Body of pancreas (tissue), 4 donors: ENCODE measurements around the gene SELENOF. TPM values are rescaled to one million over a fixed set of nuclear protein-coding genes. Genes with fewer than 3 reads are reported as not detected.
A peak's percentile ranks its signal among the peaks of the same experiment; 100 is the strongest.

ENCODE experiments used
- ATAC-seq: fragments of 150-250 bp; one replicate; pipeline ENCODE4 v1.9.1; 2016
- DNase-seq, 4 donors: peaks; one replicate each; pipeline ENCODE4 v3.0.0-alpha.2; 2019
- H3K27ac ChIP-seq, 4 donors: fragments of 200-600 bp; sonication (generic); 1 replicate in 3 of 4; 2 replicates in 1 of 4; pipeline versions ENCODE4 v1.5.1 to v1.6.1; 2016 to 2019; ENCODE audit warnings: mild to moderate bottlenecking in 1 of 4, mixed read lengths in 1 of 4, moderate library complexity in 1 of 4
- H3K27me3 ChIP-seq, 2 donors: fragments of 200-600 bp; sonication (generic); one replicate each; pipeline ENCODE4 v1.6.0; 2016; ENCODE audit warnings: mild to moderate bottlenecking in 1 of 2
- H3K36me3 ChIP-seq, 2 donors: fragments of 200-600 bp; sonication (generic); replicated peaks in 1 of 2; 2 replicates each; pipeline ENCODE4 v1.5.1; 2016; ENCODE audit warnings: low read depth in 2 of 2; ENCODE audit not compliant: insufficient read depth in 1 of 2
- H3K4me1 ChIP-seq: fragments of 200-600 bp; sonication (generic); one replicate; pipeline ENCODE4 v1.6.0; 2016
- H3K4me3 ChIP-seq, 2 donors: fragments of 200-600 bp; sonication (generic); 1 replicate in 1 of 2; 2 replicates in 1 of 2; pipeline ENCODE4 v1.5.1; 2016 to 2019
- H3K9me3 ChIP-seq, 3 donors: fragments of 200-600 bp; sonication (generic); 1 replicate in 2 of 3; 2 replicates in 1 of 3; pipeline ENCODE4 v1.5.1; 2016
- CTCF ChIP-seq, 7 experiments: fragments of 450-650 bp in 4 of 7; fragments of 200-600 bp in 3 of 7; sonication (generic) in 3 of 7; IDR thresholded peaks; one replicate each; pipeline ENCODE4 v1.5.1; 2016 to 2019; ENCODE audit warnings: antibody characterized with exemption in 7 of 7
- POLR2A ChIP-seq, 3 donors: fragments of 450-650 bp; IDR thresholded peaks; one replicate each; pipeline ENCODE4 v1.6.1; 2016; ENCODE audit warnings: antibody characterized with exemption in 3 of 3, mild to moderate bottlenecking in 2 of 3
- WGBS, 2 donors: methylation state at CpG; one replicate each; pipeline ENCODE4 v1.1.5; 2017; 5-methylcytosine and 5-hydroxymethylcytosine counted together
- intact Hi-C: fragments of 100-400 bp; cut with DNase I; formaldehyde crosslinking; loops from one replicate; pipeline ENCODE4 v1.15.1; 2023
- total RNA-seq, 2 donors: library from RNA; depleted of rRNA; stranded (reverse); fragments of >200 nt; gene quantifications; one replicate each; pipeline ENCODE4 v1.1.0, GENCODE V29; 2016

SELENOF gene
- total RNA-seq, 2 donors from 2014 or later, result 67.6 to 70.0 TPM

- H3K27me3 ChIP-seq, result no peaks in the 10 kb centered on the region
Observed at GRCh38 chr1:86826856-86827255, 87.1 kb downstream of the SELENOF start.

GRCh38 chr1:86825319-86825718, 88.6 kb downstream of the SELENOF start:
- H3K27me3 ChIP-seq, result no peaks in the 10 kb centered on the region
- DNase-seq, result no peak
- TF ChIP-seq POLR2A (IDR thresholded peaks at IDR 0.05) (no peak), CTCF (IDR thresholded peaks at IDR 0.05) (no peak)
- no peak overlapping the region for H3K4me3 ChIP-seq
- 58 to 72% methylated on average over 2 of the region's 2 CpGs for WGBS, 2 donors
- H3K4me1 ChIP-seq, result no peaks in the 10 kb centered on the region
- ATAC-seq, result no peak
- no peaks in the 10 kb centered on the region for H3K9me3 ChIP-seq
- intact Hi-C loops, result loop anchor here (5.0 kb wide), 1 partner anchor 257 kb away; no protein-coding TSS in a partner anchor
- no peaks in the 10 kb centered on the region for H3K36me3 ChIP-seq
- H3K27ac ChIP-seq, result no peak overlapping the region

More at GRCh38 chr1:86826856-86827255, 87.1 kb downstream of the SELENOF start:
- no peak overlapping the region for H3K27ac ChIP-seq
- DNase-seq, result no peak
- intact Hi-C loops, result loop anchor here (5.0 kb wide), 1 partner anchor 255 kb away; no protein-coding TSS in a partner anchor
- H3K4me3 ChIP-seq, result no peak overlapping the region
- no peak for ATAC-seq
- H3K9me3 ChIP-seq, result no peaks in the 10 kb centered on the region
- H3K4me1 ChIP-seq, result no peaks in the 10 kb centered on the region
- TF ChIP-seq CTCF (IDR thresholded peaks at IDR 0.05) (no peak), POLR2A (IDR thresholded peaks at IDR 0.05) (no peak)
- H3K36me3 ChIP-seq, result no peaks in the 10 kb centered on the region

DNA sequence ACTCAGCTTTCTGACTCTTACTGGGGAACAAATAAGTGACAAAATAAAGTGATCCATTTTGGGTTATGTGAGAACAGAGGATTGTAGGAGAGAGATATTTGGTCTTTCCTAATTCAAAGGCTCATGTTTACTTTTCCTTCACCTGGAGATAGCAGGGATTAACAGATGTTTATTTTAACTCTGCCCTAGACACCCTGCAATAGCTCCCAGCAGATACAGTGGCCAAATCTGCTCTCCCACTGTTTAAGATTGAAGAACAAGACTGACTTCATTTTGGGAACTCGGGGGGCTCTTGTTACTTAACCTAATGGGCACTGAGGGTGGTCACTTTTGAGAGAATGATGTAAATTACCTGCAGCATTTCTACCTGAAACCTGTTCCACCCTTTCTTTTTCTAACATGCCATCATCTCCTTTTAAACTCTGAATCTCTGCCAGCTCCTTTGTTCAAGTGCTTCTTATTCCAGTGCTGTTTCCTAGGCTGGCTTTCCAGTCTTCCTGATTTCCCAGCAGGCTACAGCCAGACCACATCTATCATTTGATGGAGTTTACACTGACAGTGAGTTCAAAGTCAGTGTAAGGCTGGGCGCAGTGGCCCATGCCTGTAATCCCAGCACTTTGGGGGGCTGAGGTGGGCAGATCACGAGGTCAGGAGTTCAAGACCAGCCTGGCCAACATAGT, 90.0 kb downstream of the SELENOF start:
- ATAC-seq (no peak), DNase-seq (no peak)
- no peaks in the 10 kb centered on the region for H3K4me1 ChIP-seq
- no peak overlapping the region for H3K27ac ChIP-seq
- H3K36me3 ChIP-seq, result no peaks in the 10 kb centered on the region
- 40 to 59% methylated on average over 3 of the region's 3 CpGs for WGBS, 2 donors
- intact Hi-C loops, result no loop called here
- TF ChIP-seq CTCF (IDR thresholded peaks at IDR 0.05) (no peak), POLR2A (IDR thresholded peaks at IDR 0.05) (no peak)
- H3K4me3 ChIP-seq, result no peak overlapping the region
- no peaks in the 10 kb centered on the region for H3K9me3 ChIP-seq
- no peaks in the 10 kb centered on the region for H3K27me3 ChIP-seq

- ATAC-seq, result no peak
- Histone ChIP-seq H3K36me3 (no peaks in the 10 kb centered on the region), H3K27ac (no peak overlapping the region), H3K9me3 (no peaks in the 10 kb centered on the region), H3K27me3 (no peaks in the 10 kb centered on the region), H3K4me3 (no peak overlapping the region), H3K4me1 (no peaks in the 10 kb centered on the region)
- intact Hi-C loops, result no loop called here
- TF ChIP-seq POLR2A (IDR thresholded peaks at IDR 0.05) (no peak), CTCF (IDR thresholded peaks at IDR 0.05) (no peak)
- 40 to 46% methylated on average over 2 of the region's 2 CpGs for WGBS, 2 donors
- peak in 1 of 4 donors; percentile 8 for DNase-seq
Observed at GRCh38 chr1:86823386-86823785, 90.5 kb downstream of the SELENOF start.

DNA sequence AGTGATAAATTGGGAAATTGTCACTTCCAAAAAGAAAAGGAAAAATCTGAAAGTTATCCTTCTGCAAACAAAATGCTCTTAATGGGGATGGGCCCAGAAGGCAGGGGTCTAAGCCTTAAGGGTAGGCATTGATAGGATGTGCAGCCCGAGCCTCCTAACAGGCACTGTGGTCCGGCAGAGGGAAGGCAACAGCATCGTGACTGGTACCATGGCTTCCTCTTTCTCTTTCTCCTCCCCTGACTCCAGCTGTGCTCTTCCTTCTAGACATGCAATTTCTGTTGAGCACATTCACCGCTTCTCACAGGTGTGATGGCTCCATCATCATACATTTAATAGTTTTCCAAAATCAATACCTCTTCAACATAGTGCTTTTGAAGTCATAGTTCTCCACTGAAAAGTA, 91.5 kb downstream of the SELENOF start:
- Histone ChIP-seq H3K27me3 (no peaks in the 10 kb centered on the region), H3K9me3 (no peaks in the 10 kb centered on the region), H3K36me3 (no peaks in the 10 kb centered on the region), H3K27ac (no peak overlapping the region), H3K4me1 (no peaks in the 10 kb centered on the region), H3K4me3 (no peak overlapping the region)
- WGBS, 2 donors, result 51 to 64% methylated on average over 4 of the region's 4 CpGs
- intact Hi-C loops, result no loop called here
- TF ChIP-seq POLR2A (IDR thresholded peaks at IDR 0.05), result no peak
- TF ChIP-seq CTCF (IDR thresholded peaks at IDR 0.05), result no peak
- no peak for DNase-seq
- ATAC-seq, result no peak
